Epithelial cell of alveolus of lung (primary cell): ENCODE data around the gene SLC35G3. TPM values are rescaled to one million over a fixed set of nuclear protein-coding genes. Genes with fewer than 3 reads are reported as not detected.

ENCODE experiments used
- total RNA-seq: library from RNA; depleted of rRNA; stranded (reverse); fragments of >200 nt; gene quantifications from 2 replicates; pipeline ENCODE4 v1.2.1, GENCODE V29; 2015

The SLC35G3 gene
- not detected in 2 replicates for total RNA-seq

GRCh38 chr17:35194001-35194400 lies at the start of gene SLC35G3:
TSS of gene SLC35G3 (minus strand) at chr17:35194393. CDS start at chr17:35194307, 86 bp downstream.

GRCh38 chr17:35242805-35243560 lies 48.8 kb upstream of the SLC35G3 start, which contains the start of gene SLFN5:
TSS of gene SLFN5 (plus strand) at chr17:35243072. CDS start at chr17:35258691, 15,619 bp downstream.

DNA sequence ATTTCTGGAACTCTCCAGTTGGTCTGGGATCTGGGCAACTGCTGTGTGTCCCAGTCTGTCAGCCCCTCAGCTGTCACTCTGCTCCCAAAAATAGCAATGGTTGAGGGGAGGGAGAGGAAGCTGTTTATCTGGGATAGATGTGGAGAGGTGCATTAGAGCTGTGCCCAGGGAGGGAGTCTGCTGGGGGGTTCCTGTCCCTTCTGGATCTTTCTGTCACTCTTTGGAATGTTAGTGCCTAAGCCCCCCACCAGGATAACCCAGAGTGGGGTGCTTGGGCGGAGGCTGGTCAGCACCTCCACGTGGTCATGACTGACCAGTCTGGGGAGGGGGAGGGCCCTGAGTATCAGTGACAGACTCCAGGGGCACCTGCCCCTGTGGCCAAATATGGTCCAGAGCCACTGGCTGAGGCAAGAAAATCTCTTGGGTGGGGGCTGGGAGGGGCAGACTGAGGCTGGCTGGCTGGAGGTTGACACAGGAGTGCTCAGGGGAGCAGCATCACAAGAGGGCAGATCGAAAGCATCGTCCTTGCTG lies 46.8 kb downstream of the SLC35G3 start, which contains the start of gene UNC45B:
TSS of gene UNC45B (plus strand) at position 443 of the 531 bp plus-strand sequence. CDS start 447 bp downstream, outside the sequence.

Other genes starting within 250 kb of the SLC35G3 start
- gene CCT6B, start 232.9 kb downstream of the SLC35G3 start, total RNA-seq = 0.39 and 0.56 TPM in 2 replicates
- 9.7 TPM in 2 replicates for gene ZNF830, start 232.9 kb downstream of the SLC35G3 start, total RNA-seq
- 9.2 and 25.6 TPM in 2 replicates for gene LIG3, start 213.9 kb downstream of the SLC35G3 start, total RNA-seq
- 15.3 and 15.5 TPM in 2 replicates for gene RFFL, start 130.7 kb downstream of the SLC35G3 start, total RNA-seq
- gene RAD51D, start 74.5 kb downstream of the SLC35G3 start, total RNA-seq = 9.7 and 15.7 TPM in 2 replicates
- gene FNDC8, start 72.8 kb downstream of the SLC35G3 start, total RNA-seq = not detected in 2 replicates
- gene NLE1, start 52.1 kb downstream of the SLC35G3 start, total RNA-seq = 17.6 and 39.0 TPM in 2 replicates
- gene UNC45B, start 46.6 kb downstream of the SLC35G3 start, total RNA-seq = 0.96 TPM in 1 of 2 replicates, not detected in the other
- 42.8 and 49.8 TPM in 2 replicates for gene SLFN5, start 48.7 kb upstream of the SLC35G3 start, total RNA-seq
- 36.2 and 64.8 TPM in 2 replicates for gene SLFN11, start 179.2 kb upstream of the SLC35G3 start, total RNA-seq
- 13.7 and 14.8 TPM in 2 replicates for gene SLFN12, start 238.1 kb upstream of the SLC35G3 start, total RNA-seq